HEK293T (cell line): ENCODE measurements around the gene MPP4.

Source experiments
- BHLHE40 ChIP-seq: fragments of 450-650 bp; IDR thresholded peaks from 2 replicates; pipeline ENCODE4 v1.6.1; 2016; ENCODE audit warnings: mild to moderate bottlenecking, moderate library complexity, borderline replicate concordance
- FOXK2 ChIP-seq: fragments of 450-650 bp; IDR thresholded peaks from 2 replicates; pipeline ENCODE4 v1.6.1; 2016; ENCODE audit warnings: mild to moderate bottlenecking
- FOXM1 ChIP-seq: fragments of 450-650 bp; IDR thresholded peaks from 2 replicates; pipeline ENCODE4 v1.6.1; 2017; ENCODE audit warnings: mild to moderate bottlenecking, borderline replicate concordance
- HDGF ChIP-seq: fragments of 450-650 bp; IDR thresholded peaks from 2 replicates; pipeline ENCODE4 v1.6.1; 2017; ENCODE audit warnings: antibody characterized with exemption, borderline replicate concordance

DNA sequence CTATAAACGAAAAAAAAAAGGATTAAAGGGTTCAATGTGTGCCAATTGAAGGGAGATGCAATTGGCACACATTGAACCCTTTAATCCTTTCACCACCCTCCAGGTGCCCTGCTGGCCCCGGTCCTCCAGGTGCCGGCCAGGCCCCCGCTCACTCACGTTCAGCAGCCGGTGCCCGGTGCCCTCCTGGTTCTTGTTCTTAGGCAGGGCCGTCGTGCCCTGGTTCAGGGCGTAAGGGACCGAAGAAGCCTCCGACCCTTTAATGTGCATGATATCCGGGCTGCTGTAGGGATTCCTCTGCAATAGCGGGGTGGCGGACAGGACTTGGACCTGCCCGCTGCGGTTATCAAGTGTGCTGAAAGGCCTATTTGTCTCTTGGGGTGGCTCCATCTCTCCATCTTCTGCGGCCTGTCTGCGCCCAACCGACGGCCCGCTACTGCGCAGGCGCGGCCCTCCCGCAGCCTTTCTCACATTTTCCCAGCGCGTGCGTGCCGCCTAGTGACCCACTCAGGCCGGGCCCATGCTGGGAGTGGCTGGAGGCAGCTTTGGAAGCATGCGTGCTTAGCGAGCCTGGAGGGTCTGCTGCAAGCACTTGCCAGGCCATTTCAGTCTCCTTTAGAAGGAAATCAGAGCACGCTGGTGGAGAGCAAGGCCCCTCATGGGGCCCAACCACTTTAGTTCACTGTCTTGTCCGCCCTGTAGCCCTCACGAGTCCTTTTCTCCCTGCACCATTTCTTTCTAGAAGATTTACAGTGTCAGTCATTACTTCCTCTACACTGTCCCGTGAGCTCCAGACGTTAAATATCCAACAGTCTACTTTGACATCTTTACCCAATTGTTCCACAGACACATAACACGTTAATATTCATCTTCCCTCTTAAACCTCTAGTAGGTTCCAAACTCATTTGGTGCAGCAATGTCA lies 79.4 kb downstream of the MPP4 start:
- TF ChIP-seq FOXK2 (no peak), HDGF (no peak), BHLHE40 (no peak), FOXM1 (no peak)
